ENCODE data around the gene ATRAID. TPM values are rescaled to one million over a fixed set of nuclear protein-coding genes. Genes with fewer than 3 reads are reported as not detected.

Gene ATRAID
- total and polyA plus RNA-seq, 8 donors: 67.4 to 532 (median 121) TPM

DNA sequence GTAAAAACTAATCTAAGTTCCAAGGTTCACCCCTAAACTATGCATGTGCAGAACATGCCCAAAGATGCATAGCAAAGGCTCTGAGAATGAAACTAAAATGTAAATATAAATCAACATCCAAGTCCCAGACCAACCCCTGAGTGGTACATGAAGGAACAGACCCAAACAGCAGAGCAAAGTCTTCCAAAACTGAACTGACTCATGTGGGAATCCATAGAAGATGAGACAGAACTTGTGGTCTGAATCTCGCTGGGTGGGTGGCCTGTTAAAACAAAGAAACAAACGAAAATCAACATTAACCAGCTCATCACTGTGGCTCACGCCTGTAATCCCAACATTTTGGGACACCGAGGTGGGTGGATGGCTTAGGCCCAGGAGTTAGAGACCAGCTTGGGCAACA lies 29.5 kb upstream of the ATRAID start:
- peaks cover 0 to 34% (median 6%) of the 10 kb centered on the region in 3 donors for H3K27me3 ChIP-seq
- 53 to 73% (median 58%) methylated on average over 4 of the region's 4 CpGs for WGBS, 5 donors
- H3K27ac ChIP-seq: peak overlapping the region in 4 of 5 donors; percentile 46 to 85 (median 62)
- no peaks in the 10 kb centered on the region for H3K36me3 ChIP-seq
- H3K4me3 ChIP-seq: no peak overlapping the region
- intact Hi-C loops (cut with DNase I; ENCODE audit: low total_unique reads): loop anchor here (10.0 kb wide), 1 partner anchor 78 kb away; no protein-coding TSS in a partner anchor
- H3K9me3 ChIP-seq: no peaks in the 10 kb centered on the region
- peaks cover 0 to 5% (median 0%) of the 10 kb centered on the region in 4 donors for H3K4me1 ChIP-seq
- TF ChIP-seq EP300 (IDR thresholded peaks at IDR 0.05) (no peak), POLR2A (IDR thresholded peaks at IDR 0.05) (no peak), POLR2AphosphoS5 (IDR thresholded peaks at IDR 0.05) (peak in 1 of 3 donors; percentile 11)
- TF ChIP-seq, protein P1, sequence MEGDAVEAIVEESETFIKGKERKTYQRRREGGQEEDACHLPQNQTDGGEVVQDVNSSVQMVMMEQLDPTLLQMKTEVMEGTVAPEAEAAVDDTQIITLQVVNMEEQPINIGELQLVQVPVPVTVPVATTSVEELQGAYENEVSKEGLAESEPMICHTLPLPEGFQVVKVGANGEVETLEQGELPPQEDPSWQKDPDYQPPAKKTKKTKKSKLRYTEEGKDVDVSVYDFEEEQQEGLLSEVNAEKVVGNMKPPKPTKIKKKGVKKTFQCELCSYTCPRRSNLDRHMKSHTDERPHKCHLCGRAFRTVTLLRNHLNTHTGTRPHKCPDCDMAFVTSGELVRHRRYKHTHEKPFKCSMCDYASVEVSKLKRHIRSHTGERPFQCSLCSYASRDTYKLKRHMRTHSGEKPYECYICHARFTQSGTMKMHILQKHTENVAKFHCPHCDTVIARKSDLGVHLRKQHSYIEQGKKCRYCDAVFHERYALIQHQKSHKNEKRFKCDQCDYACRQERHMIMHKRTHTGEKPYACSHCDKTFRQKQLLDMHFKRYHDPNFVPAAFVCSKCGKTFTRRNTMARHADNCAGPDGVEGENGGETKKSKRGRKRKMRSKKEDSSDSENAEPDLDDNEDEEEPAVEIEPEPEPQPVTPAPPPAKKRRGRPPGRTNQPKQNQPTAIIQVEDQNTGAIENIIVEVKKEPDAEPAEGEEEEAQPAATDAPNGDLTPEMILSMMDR (IDR thresholded peaks at IDR 0.05): no peak
- DNase-seq: no peak

GRCh38 chr2:27184115-27184514 lies 27.7 kb upstream of the ATRAID start:
- H3K36me3 ChIP-seq: no peaks in the 10 kb centered on the region
- no peaks in the 10 kb centered on the region for H3K9me3 ChIP-seq
- peak overlapping the region in 4 of 5 donors; percentile 66 to 85 (median 74) for H3K27ac ChIP-seq
- peaks cover 0 to 23% (median 6%) of the 10 kb centered on the region in 3 donors for H3K27me3 ChIP-seq
- no peak overlapping the region for H3K4me3 ChIP-seq
- intact Hi-C loops (cut with DNase I; ENCODE audit: low total_unique reads): loop anchor here (10.0 kb wide), 1 partner anchor 79 kb away; no protein-coding TSS in a partner anchor
- H3K4me1 ChIP-seq: peaks cover 0 to 5% (median 0%) of the 10 kb centered on the region in 4 donors
- DNase-seq: no peak
- no peak for TF ChIP-seq POLR2AphosphoS5 (IDR thresholded peaks at IDR 0.05)
- no peak for TF ChIP-seq POLR2A (IDR thresholded peaks at IDR 0.05)
- TF ChIP-seq, protein P1 (IDR thresholded peaks at IDR 0.05): no peak
- TF ChIP-seq EP300 (IDR thresholded peaks at IDR 0.05): no peak
- 56 to 72% (median 62%) methylated on average over 4 of the region's 4 CpGs for WGBS, 5 donors

DNA sequence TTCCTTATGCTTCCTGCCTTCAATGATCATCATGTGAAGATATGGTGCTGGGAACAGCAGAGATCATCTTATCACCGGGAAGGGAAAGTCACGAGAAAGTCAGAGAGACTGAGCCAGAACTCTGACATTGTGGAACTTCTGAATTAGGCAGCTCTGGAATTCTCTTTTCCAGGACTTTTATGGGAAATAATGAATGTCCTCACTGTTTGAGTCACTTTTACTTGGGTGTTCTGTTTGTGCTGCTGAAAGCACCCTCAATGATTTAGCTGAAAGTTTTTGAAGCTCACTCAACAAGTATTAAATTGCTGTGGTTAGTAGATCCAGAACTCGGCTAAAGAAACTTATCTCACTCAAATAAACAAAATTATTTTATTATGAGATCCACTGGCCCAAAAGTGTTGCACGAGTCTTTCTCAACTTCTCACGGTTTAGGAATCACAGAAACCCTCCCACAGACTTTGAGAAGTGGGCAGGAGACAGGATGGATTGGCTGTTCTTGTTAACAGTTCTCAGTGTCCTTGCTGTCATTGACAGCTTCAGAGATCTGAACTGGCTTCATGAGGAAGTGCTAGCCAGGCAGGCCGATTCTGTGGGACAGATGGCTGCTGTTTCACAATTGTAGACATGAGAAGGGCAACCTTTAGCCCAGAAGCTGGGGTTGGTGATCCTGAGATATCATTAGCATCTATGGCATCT lies 26.4 kb upstream of the ATRAID start:
- peak in 1 of 3 donors; percentile 50 for TF ChIP-seq POLR2AphosphoS5 (IDR thresholded peaks at IDR 0.05)
- TF ChIP-seq, protein P1 (IDR thresholded peaks at IDR 0.05): no peak
- no peak overlapping the region for H3K4me3 ChIP-seq
- H3K9me3 ChIP-seq: no peaks in the 10 kb centered on the region
- peaks cover 0 to 11% (median 0%) of the 10 kb centered on the region in 3 donors for H3K27me3 ChIP-seq
- peaks cover 0 to 5% (median 0%) of the 10 kb centered on the region in 4 donors for H3K4me1 ChIP-seq
- no peaks in the 10 kb centered on the region for H3K36me3 ChIP-seq
- DNase-seq: peak in 1 of 2 donors; percentile 41
- intact Hi-C loops (cut with DNase I; ENCODE audit: low total_unique reads): loop anchor here (10.0 kb wide), 1 partner anchor 81 kb away; no protein-coding TSS in a partner anchor
- 14 to 19% (median 17%) methylated on average over 6 of the region's 6 CpGs for WGBS, 5 donors
- peak overlapping the region; percentile 25 to 85 (median 73) for H3K27ac ChIP-seq

DNA sequence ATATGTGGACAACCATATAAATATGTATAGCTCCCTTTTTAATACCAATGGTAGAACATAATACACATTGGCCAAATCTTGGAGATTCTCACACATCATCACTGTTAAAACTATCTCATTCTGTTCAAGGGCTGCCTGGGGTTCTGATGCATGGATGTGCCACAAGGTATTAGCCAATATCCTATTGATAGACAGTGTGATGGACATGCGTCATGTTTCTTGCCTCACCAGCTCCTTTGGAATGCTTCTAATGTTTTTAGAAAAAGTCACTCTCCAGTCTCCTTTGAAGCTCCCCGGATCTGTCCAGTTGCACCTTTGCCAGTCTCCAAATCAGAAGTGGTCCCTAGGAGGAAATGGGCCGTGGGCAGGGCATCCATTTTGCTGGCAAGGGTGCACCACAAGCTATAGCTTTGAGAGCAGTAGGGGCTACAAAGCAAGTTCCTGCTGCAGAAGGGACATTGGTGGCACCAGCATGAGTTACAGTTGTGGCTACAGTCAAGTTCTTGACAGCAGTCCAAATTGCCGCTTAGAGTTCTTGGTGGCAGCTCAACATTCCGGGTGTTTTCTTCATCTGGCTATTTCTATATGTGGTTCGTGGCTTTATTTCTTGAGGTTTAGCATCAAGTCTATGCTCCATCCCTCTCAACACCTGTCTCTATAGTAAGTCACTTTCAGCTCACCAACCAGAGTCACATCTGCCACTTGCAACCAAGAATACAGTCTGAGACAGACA lies 25.1 kb upstream of the ATRAID start:
- no peaks in the 10 kb centered on the region for H3K9me3 ChIP-seq
- peaks cover 0 to 5% (median 0%) of the 10 kb centered on the region in 4 donors for H3K4me1 ChIP-seq
- no peak for DNase-seq
- H3K4me3 ChIP-seq: no peak overlapping the region
- no peaks in the 10 kb centered on the region for H3K36me3 ChIP-seq
- intact Hi-C loops (cut with DNase I; ENCODE audit: low total_unique reads): loop anchor here (10.0 kb wide), 1 partner anchor 82 kb away; no protein-coding TSS in a partner anchor
- H3K27ac ChIP-seq: peak overlapping the region in 2 of 5 donors; percentile 73 to 85
- 61 to 74% (median 71%) methylated on average over 6 of the region's 6 CpGs for WGBS, 5 donors
- peaks cover 0 to under 1% (median 0%) of the 10 kb centered on the region in 3 donors for H3K27me3 ChIP-seq
- TF ChIP-seq POLR2A (IDR thresholded peaks at IDR 0.05) (no peak), EP300 (IDR thresholded peaks at IDR 0.05) (no peak), POLR2AphosphoS5 (IDR thresholded peaks at IDR 0.05) (no peak)
- TF ChIP-seq, protein P1 (IDR thresholded peaks at IDR 0.05): no peak

Measured in stomach (tissue), 9 donors.